Spleen (tissue), 7 donors: ENCODE results near the gene DISC1.

Experiments
- CTCF ChIP-seq, 11 experiments: fragments of 200-600 bp in 7 of 11; fragments of 450-650 bp in 4 of 11; sonication (generic) in 4 of 11; IDR thresholded peaks in 8 of 11; conservative IDR thresholded peaks in 3 of 11; 1 replicate in 7 of 11; 2 replicates in 4 of 11; pipeline versions ENCODE4 v1.4.0 to v1.8.0; 2016 to 2021; ENCODE audit warnings: antibody characterized with exemption in 11 of 11, inconsistent platforms in 4 of 11, mild to moderate bottlenecking in 1 of 11
- POLR2A ChIP-seq, 3 donors: fragments of 450-650 bp; IDR thresholded peaks; one replicate each; pipeline ENCODE4 v1.5.1; 2017; ENCODE audit warnings: antibody characterized with exemption in 3 of 3, mild to moderate bottlenecking in 1 of 3
- POLR2AphosphoS5 ChIP-seq, 3 donors: sonication (generic); formaldehyde crosslinking; IDR thresholded peaks; one replicate each; pipeline ENCODE4 v1.5.1; 2017; ENCODE audit warnings: antibody characterized with exemption in 3 of 3
- donor health status: DM: no; HTN: no; CAD: no; lungs with moderate emphysema.
- donor health status: DM: no; HTN: no; CAD: no.
- donor health status: DM: no; HTN: no; CAD: no.

- TF ChIP-seq CTCF (IDR thresholded peaks at IDR 0.05 in 8 of 11, conservative IDR thresholded peaks at IDR 0.05 in 3 of 11) (no peak), POLR2A (IDR thresholded peaks at IDR 0.05) (no peak), POLR2AphosphoS5 (IDR thresholded peaks at IDR 0.05) (no peak)
These were observed 360.2 kb downstream of the DISC1 start for GRCh38 chr1:231986631-231987336.
